GM12878 (cell line): ENCODE measurements around the gene WWOX. TPM values are rescaled to one million over a fixed set of nuclear protein-coding genes. Genes with fewer than 3 reads are reported as not detected.

Experiments used
- ATAC-seq: fragments of 200-7000 bp; cut with Tn5 transposase; 3 replicates; pipeline ENCODE4 v1.9.1; 2020; ENCODE audit warnings: mild to moderate bottlenecking, moderate library complexity
- BruUV-seq: library from RNA; stranded (reverse); fragments of 400-500 nt; replicated peaks from 2 replicates; lab custom pipeline; 2021; lab: Mats Ljungman, UMichigan
- CTCF ChIA-PET: fragments of 300-600 bp; sonication (Branson Sonifier 250); formaldehyde crosslinking; extraction: SDS; loops from one replicate; lab custom pipeline; 2021; ENCODE audit warnings: inconsistent platforms; lab: Yijun Ruan, JAX
- POLR2A ChIA-PET: fragments of 350-600 bp; formaldehyde crosslinking; extraction: SDS; loops from one replicate; lab custom pipeline; 2021; ENCODE audit warnings: inconsistent platforms; lab: Charles Lee
- RAD21 ChIA-PET: fragments of 300-600 bp; sonication (Branson Sonifier 250); formaldehyde crosslinking; loops from one replicate; lab custom pipeline; 2023; ENCODE audit warnings: antibody characterized with exemption; ENCODE audit not compliant: unreplicated experiment; lab: Charles Lee
- SMC1A ChIA-PET: fragments of 300-600 bp; sonication (Branson Sonifier 250); formaldehyde crosslinking; loops from one replicate; lab custom pipeline; 2023; ENCODE audit not compliant: unreplicated experiment, uncharacterized antibody; lab: Charles Lee
- DNase-seq: peaks from one replicate; pipeline ENCODE4 v3.0.0-alpha.2; 2011; ENCODE audit warnings: low read depth, low spot score
- FAIRE-seq: peaks from 3 replicates; lab custom pipeline; 2011; peaks lifted over from hg19 to GRCh38; lab: Jason Lieb, UNC
- H2AFZ ChIP-seq: 2 replicates; pipeline ENCODE4 v1.6.0; 2011; ENCODE audit warnings: low read depth, low read length, control low read depth; ENCODE audit not compliant: control insufficient read depth
- H3K27ac ChIP-seq: 2 replicates; pipeline ENCODE4 v1.5.1; 2011; ENCODE audit warnings: control low read depth; ENCODE audit not compliant: control insufficient read depth, insufficient read depth
- H3K27me3 ChIP-seq, 2 experiments: replicated peaks in 1 of 2; 2 replicates each; pipeline versions ENCODE4 v1.6.0 to v1.6.1; 2011; ENCODE audit warnings: low read length in 1 of 2; ENCODE audit not compliant: control insufficient read depth in 2 of 2, insufficient read depth in 2 of 2
- H3K36me3 ChIP-seq, 2 experiments: 2 replicates each; pipeline ENCODE4 v1.5.1; 2011; ENCODE audit warnings: low read length in 1 of 2; ENCODE audit not compliant: control insufficient read depth in 2 of 2, insufficient read depth in 2 of 2
- H3K4me1 ChIP-seq: 2 replicates; pipeline ENCODE4 v1.6.1; 2011; ENCODE audit warnings: mild to moderate bottlenecking, low read length, moderate library complexity, mixed read lengths; ENCODE audit not compliant: control insufficient read depth, insufficient read depth
- H3K4me2 ChIP-seq: 2 replicates; pipeline ENCODE4 v1.6.0; 2011; ENCODE audit warnings: control low read depth; ENCODE audit not compliant: control insufficient read depth, insufficient read depth
- H3K4me3 ChIP-seq: fragments of 200-600 bp; sonication (generic); 2 replicates; pipeline ENCODE4 v1.5.1; 2016
- H3K79me2 ChIP-seq: 2 replicates; pipeline ENCODE4 v1.6.0; 2011; ENCODE audit warnings: low read length; ENCODE audit not compliant: control insufficient read depth, insufficient read depth
- H3K9ac ChIP-seq: 2 replicates; pipeline ENCODE4 v1.8.0; 2011; ENCODE audit warnings: low read length, control low read depth, mixed read lengths; ENCODE audit not compliant: control insufficient read depth, insufficient read depth
- H3K9me3 ChIP-seq: replicated peaks from 3 replicates; pipeline ENCODE4 v1.5.1; 2011; ENCODE audit warnings: mild to moderate bottlenecking, low read length; ENCODE audit not compliant: control insufficient read depth, insufficient read depth
- H4K20me1 ChIP-seq: 2 replicates; pipeline ENCODE4 v1.6.0; 2011; ENCODE audit not compliant: control insufficient read depth, insufficient read depth
- FOXM1 ChIP-seq: IDR thresholded peaks from 2 replicates; pipeline ENCODE4 v1.6.1; 2012; ENCODE audit warnings: low read depth, mild to moderate bottlenecking, inconsistent platforms, low read length, moderate library complexity
- KDM1A ChIP-seq: fragments of 200-600 bp; sonication (generic); IDR thresholded peaks from 2 replicates; pipeline ENCODE4 v1.6.1; 2016; ENCODE audit warnings: borderline replicate concordance
- MEF2A ChIP-seq: IDR thresholded peaks from 2 replicates; pipeline ENCODE4 v1.6.1; 2011; ENCODE audit warnings: low read depth, mild to moderate bottlenecking, low read length, moderate library complexity; ENCODE audit not compliant: insufficient read depth
- POLR2AphosphoS2 ChIP-seq: IDR thresholded peaks from 2 replicates; pipeline ENCODE4 v1.6.1; 2011; ENCODE audit warnings: low read depth, mild to moderate bottlenecking, low read length, improper control_type of control experiment, moderate library complexity
- TCF12 ChIP-seq: IDR thresholded peaks from 2 replicates; pipeline ENCODE4 v1.6.1; 2011; ENCODE audit warnings: low read depth, mild to moderate bottlenecking, low read length
- WGBS: methylation state at CpG from one replicate; pipeline ENCODE4 v1.1.6; 2016; ENCODE audit warnings: low lambda C conversion rate; ENCODE audit not compliant: insufficient replicate concordance, insufficient coverage; ENCODE audit errors: missing lambda C conversion rate; 5-methylcytosine and 5-hydroxymethylcytosine counted together
- in situ Hi-C: fragments of 300-500 bp; cut with MboI; formaldehyde crosslinking; loops from 9 replicates; pipeline ENCODE4 v1.14.3; 2018; ENCODE audit warnings: mixed read lengths
- intact Hi-C: fragments of 100-400 bp; cut with micrococcal nuclease; formaldehyde crosslinking; loops from one replicate; pipeline ENCODE4 v1.14.2; 2022; ENCODE audit not compliant: unreplicated experiment
- polyA plus RNA-seq, 11 experiments: library from polyadenylated mRNA; depleted of rRNA in 4 of 11; unstranded in 6 of 11; stranded (reverse) in 5 of 11; fragments of >200 nt; fragmentation: Nextera tagmentation in 4 of 11; fragmentation: Illumina TruSeq in 1 of 11; extraction: Ambion mirVana in 4 of 11; extraction: Trizol in 1 of 11; gene quantifications; 1 replicate in 1 of 11; 2 replicates in 10 of 11; pipeline versions ENCODE4 v1.2.1 to v1.2.3, GENCODE V29; 2011 to 2016; ENCODE audit warnings: inconsistent platforms in 2 of 11, missing spikeins in 2 of 11, low read depth in 1 of 11
- total RNA-seq, 4 experiments: library from RNA; depleted of rRNA in 3 of 4; stranded (reverse); fragments of >200 nt in 3 of 4; fragmentation: Illumina TruSeq in 1 of 4; extraction: Trizol in 1 of 4; gene quantifications; 2 replicates each; pipeline versions ENCODE4 v1.2.1 to v1.2.3, GENCODE V29; 2013 to 2021
- TF ChIP-seq, protein P1 (sequence below): fragments of 150-350 bp; IDR thresholded peaks from 2 replicates; pipeline ENCODE4 v1.6.1; 2014; ENCODE audit warnings: mild to moderate bottlenecking, low read depth, low read length
- TF ChIP-seq, protein P2 (sequence below): fragments of 150-350 bp; IDR thresholded peaks from 2 replicates; pipeline ENCODE4 v1.6.1; 2016; ENCODE audit warnings: low read depth, low read length
- TF ChIP-seq, protein P3 (sequence below): IDR thresholded peaks from 2 replicates; pipeline ENCODE4 v1.6.1; 2012; ENCODE audit warnings: low read length, inconsistent platforms
- TF ChIP-seq, protein P4 (sequence below): IDR thresholded peaks from 2 replicates; pipeline ENCODE4 v1.6.1; 2011; ENCODE audit warnings: low read depth, mild to moderate bottlenecking, low read length, moderate library complexity, borderline replicate concordance; ENCODE audit errors: extremely low read depth

The WWOX gene
- total and polyA plus RNA-seq, 10 of the 15 experiments (the other 5 are each of a cell fraction or from before 2014, with no cell fraction given): 2.8 to 24.4 (median 17.8) TPM

DNA sequence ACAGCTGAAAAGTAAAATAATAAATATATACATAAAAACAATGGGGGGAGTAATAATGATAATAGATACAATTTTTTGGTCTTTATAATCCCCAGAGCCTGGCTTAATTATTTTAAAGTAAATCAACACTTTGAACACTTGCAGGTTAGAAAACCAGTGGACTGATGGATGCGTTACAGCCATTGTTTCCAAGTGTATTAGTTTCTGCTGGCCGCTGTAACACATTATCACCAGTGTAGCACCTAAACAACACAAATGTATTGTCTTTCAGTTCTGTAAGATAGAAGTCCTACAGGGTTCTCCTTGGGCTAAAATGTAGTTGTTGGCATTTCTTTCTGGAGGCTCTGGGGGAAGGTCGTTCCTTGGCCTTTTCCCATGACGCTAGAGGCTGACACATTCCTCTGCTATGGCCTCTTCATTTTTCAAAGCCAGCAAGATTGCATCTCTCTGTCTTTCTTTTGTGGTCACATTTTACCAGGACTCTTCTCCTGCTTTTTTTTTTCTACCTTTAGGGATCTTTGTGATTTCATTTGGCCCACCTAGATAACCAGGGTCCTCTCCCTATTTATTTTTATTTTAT is 116.8 kb downstream of the WWOX start (continued):
- TF ChIP-seq, protein P1, sequence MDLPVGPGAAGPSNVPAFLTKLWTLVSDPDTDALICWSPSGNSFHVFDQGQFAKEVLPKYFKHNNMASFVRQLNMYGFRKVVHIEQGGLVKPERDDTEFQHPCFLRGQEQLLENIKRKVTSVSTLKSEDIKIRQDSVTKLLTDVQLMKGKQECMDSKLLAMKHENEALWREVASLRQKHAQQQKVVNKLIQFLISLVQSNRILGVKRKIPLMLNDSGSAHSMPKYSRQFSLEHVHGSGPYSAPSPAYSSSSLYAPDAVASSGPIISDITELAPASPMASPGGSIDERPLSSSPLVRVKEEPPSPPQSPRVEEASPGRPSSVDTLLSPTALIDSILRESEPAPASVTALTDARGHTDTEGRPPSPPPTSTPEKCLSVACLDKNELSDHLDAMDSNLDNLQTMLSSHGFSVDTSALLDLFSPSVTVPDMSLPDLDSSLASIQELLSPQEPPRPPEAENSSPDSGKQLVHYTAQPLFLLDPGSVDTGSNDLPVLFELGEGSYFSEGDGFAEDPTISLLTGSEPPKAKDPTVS: no peak
- TF ChIP-seq, protein P2, sequence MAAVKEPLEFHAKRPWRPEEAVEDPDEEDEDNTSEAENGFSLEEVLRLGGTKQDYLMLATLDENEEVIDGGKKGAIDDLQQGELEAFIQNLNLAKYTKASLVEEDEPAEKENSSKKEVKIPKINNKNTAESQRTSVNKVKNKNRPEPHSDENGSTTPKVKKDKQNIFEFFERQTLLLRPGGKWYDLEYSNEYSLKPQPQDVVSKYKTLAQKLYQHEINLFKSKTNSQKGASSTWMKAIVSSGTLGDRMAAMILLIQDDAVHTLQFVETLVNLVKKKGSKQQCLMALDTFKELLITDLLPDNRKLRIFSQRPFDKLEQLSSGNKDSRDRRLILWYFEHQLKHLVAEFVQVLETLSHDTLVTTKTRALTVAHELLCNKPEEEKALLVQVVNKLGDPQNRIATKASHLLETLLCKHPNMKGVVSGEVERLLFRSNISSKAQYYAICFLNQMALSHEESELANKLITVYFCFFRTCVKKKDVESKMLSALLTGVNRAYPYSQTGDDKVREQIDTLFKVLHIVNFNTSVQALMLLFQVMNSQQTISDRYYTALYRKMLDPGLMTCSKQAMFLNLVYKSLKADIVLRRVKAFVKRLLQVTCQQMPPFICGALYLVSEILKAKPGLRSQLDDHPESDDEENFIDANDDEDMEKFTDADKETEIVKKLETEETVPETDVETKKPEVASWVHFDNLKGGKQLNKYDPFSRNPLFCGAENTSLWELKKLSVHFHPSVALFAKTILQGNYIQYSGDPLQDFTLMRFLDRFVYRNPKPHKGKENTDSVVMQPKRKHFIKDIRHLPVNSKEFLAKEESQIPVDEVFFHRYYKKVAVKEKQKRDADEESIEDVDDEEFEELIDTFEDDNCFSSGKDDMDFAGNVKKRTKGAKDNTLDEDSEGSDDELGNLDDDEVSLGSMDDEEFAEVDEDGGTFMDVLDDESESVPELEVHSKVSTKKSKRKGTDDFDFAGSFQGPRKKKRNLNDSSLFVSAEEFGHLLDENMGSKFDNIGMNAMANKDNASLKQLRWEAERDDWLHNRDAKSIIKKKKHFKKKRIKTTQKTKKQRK: no peak
- TF ChIP-seq, protein P3, sequence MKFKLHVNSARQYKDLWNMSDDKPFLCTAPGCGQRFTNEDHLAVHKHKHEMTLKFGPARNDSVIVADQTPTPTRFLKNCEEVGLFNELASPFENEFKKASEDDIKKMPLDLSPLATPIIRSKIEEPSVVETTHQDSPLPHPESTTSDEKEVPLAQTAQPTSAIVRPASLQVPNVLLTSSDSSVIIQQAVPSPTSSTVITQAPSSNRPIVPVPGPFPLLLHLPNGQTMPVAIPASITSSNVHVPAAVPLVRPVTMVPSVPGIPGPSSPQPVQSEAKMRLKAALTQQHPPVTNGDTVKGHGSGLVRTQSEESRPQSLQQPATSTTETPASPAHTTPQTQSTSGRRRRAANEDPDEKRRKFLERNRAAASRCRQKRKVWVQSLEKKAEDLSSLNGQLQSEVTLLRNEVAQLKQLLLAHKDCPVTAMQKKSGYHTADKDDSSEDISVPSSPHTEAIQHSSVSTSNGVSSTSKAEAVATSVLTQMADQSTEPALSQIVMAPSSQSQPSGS: no peak
- TF ChIP-seq MEF2A (no peak), KDM1A (no peak)

DNA sequence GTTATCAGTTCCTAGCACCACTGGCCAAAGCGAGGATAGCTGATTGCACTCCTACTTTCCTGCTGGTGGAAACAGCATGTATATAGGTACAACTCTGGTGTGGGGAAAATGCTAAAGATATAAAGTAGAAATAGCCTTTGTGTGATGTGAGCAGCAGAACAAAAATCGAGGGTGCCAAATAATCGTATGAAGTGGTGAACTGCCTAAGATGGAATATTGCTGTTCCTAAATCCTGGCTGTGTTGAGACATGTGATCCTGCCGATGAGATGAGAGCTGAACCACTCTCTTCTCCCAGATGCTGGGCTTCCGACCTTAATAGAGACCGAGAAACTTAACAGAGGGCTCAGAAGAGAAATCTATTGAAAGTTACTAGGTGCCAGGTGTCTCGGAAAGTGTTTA is 117.8 kb downstream of the WWOX start:
- BruUV-seq: no TSS peak
- in situ Hi-C loops: no loop called here
- TF ChIP-seq FOXM1 (no peak), TCF12 (no peak), POLR2AphosphoS2 (no peak)
- TF ChIP-seq, protein P4, sequence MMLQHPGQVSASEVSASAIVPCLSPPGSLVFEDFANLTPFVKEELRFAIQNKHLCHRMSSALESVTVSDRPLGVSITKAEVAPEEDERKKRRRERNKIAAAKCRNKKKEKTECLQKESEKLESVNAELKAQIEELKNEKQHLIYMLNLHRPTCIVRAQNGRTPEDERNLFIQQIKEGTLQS: no peak
- H2AFZ ChIP-seq: no peak overlapping the region
- H3K4me3 ChIP-seq: no peak overlapping the region
- 74% methylated on average over 7 of the region's 7 CpGs for WGBS
- H3K79me2 ChIP-seq: no peaks in the 10 kb centered on the region
- no peak overlapping the region for H3K4me2 ChIP-seq
- ATAC-seq (no peak), DNase-seq (no peak), FAIRE-seq (no peak)
- H4K20me1 ChIP-seq: no peaks in the 10 kb centered on the region
- no peaks in the 10 kb centered on the region for H3K9me3 ChIP-seq
- ChIA-PET CTCF (no interaction called here), SMC1A (no interaction called here), POLR2A (interaction anchor here (0.5 kb wide), 1 partner anchor 1815 kb away, joined by 6 read pairs; no protein-coding TSS in a partner anchor), RAD21 (no interaction called here)
- H3K27ac ChIP-seq: no peak overlapping the region
- H3K27me3 ChIP-seq: no peaks in the 10 kb centered on the region
- H3K36me3 ChIP-seq: no peaks in the 10 kb centered on the region
- no peak overlapping the region for H3K9ac ChIP-seq
- intact Hi-C loops: no loop called here
- H3K4me1 ChIP-seq: no peaks in the 10 kb centered on the region
